HEK293 (cell line): Measurements from ENCODE around the gene DDIT4.

ENCODE experiments used
- YY1 ChIP-seq: fragments of 450-650 bp; formaldehyde crosslinking; IDR thresholded peaks from 2 replicates; pipeline ENCODE4 v1.5.1; 2018; ENCODE audit warnings: missing biosample characterization, missing genetic modification characterization
- ZNF10 ChIP-seq: fragments of 450-650 bp; formaldehyde crosslinking; IDR thresholded peaks from 2 replicates; pipeline ENCODE4 v1.5.1; 2017; ENCODE audit warnings: missing biosample characterization, missing genetic modification characterization
- ZNF292 ChIP-seq: fragments of 450-650 bp; formaldehyde crosslinking; IDR thresholded peaks from 2 replicates; pipeline ENCODE4 v1.5.1; 2016; ENCODE audit warnings: low read depth, missing biosample characterization, missing genetic modification characterization, borderline replicate concordance
- ZNF350 ChIP-seq: fragments of 450-650 bp; formaldehyde crosslinking; IDR thresholded peaks from 2 replicates; pipeline ENCODE4 v1.5.0; 2017; ENCODE audit warnings: missing biosample characterization, mild to moderate bottlenecking, missing genetic modification characterization
- ZNF629 ChIP-seq: fragments of 450-650 bp; formaldehyde crosslinking; IDR thresholded peaks from 2 replicates; pipeline ENCODE4 v1.5.1; 2017; ENCODE audit warnings: missing biosample characterization, missing genetic modification characterization
- ZNF785 ChIP-seq: fragments of 450-650 bp; formaldehyde crosslinking; IDR thresholded peaks from 2 replicates; pipeline ENCODE4 v1.5.1; 2016; ENCODE audit warnings: missing biosample characterization, missing genetic modification characterization
- TF ChIP-seq, protein P1 (sequence below): fragments of 450-650 bp; formaldehyde crosslinking; IDR thresholded peaks from 2 replicates; pipeline ENCODE4 v1.5.1; 2016; ENCODE audit warnings: missing biosample characterization, missing genetic modification characterization
- TF ChIP-seq, protein P2 (sequence below): fragments of 450-650 bp; formaldehyde crosslinking; IDR thresholded peaks from 2 replicates; pipeline ENCODE4 v1.5.1; 2016; ENCODE audit warnings: missing biosample characterization, missing genetic modification characterization

DNA sequence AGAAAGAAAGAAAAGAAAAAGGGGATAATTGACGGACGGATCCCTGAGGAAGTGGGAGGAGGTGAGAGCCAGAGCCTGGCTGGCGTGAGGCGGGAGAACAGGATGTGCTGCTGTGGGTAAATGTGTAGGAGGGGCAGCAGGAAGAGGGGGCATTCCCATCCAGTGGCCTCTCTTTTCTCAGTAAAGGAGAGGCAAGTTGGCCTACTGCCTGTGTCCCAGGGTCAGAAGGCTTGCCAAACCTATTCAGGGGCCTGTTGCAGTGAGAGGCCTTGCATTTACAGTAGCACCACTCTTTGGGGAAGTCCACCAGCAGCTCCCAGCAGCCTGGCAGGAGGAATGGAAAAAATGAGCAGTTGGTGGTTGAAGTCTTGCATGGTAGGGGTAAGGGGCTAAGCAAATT lies 31.0 kb upstream of the DDIT4 start:
- no peak for TF ChIP-seq ZNF350 (tag by site-specific recombination)
- no peak for TF ChIP-seq YY1 (tag by site-specific recombination)
- TF ChIP-seq ZNF785 (tag by site-specific recombination), result no peak
- no peak for TF ChIP-seq ZNF629 (tag by site-specific recombination)
- TF ChIP-seq, protein P1, sequence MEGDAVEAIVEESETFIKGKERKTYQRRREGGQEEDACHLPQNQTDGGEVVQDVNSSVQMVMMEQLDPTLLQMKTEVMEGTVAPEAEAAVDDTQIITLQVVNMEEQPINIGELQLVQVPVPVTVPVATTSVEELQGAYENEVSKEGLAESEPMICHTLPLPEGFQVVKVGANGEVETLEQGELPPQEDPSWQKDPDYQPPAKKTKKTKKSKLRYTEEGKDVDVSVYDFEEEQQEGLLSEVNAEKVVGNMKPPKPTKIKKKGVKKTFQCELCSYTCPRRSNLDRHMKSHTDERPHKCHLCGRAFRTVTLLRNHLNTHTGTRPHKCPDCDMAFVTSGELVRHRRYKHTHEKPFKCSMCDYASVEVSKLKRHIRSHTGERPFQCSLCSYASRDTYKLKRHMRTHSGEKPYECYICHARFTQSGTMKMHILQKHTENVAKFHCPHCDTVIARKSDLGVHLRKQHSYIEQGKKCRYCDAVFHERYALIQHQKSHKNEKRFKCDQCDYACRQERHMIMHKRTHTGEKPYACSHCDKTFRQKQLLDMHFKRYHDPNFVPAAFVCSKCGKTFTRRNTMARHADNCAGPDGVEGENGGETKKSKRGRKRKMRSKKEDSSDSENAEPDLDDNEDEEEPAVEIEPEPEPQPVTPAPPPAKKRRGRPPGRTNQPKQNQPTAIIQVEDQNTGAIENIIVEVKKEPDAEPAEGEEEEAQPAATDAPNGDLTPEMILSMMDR (tag by site-specific recombination), result no peak
- TF ChIP-seq, protein P2, sequence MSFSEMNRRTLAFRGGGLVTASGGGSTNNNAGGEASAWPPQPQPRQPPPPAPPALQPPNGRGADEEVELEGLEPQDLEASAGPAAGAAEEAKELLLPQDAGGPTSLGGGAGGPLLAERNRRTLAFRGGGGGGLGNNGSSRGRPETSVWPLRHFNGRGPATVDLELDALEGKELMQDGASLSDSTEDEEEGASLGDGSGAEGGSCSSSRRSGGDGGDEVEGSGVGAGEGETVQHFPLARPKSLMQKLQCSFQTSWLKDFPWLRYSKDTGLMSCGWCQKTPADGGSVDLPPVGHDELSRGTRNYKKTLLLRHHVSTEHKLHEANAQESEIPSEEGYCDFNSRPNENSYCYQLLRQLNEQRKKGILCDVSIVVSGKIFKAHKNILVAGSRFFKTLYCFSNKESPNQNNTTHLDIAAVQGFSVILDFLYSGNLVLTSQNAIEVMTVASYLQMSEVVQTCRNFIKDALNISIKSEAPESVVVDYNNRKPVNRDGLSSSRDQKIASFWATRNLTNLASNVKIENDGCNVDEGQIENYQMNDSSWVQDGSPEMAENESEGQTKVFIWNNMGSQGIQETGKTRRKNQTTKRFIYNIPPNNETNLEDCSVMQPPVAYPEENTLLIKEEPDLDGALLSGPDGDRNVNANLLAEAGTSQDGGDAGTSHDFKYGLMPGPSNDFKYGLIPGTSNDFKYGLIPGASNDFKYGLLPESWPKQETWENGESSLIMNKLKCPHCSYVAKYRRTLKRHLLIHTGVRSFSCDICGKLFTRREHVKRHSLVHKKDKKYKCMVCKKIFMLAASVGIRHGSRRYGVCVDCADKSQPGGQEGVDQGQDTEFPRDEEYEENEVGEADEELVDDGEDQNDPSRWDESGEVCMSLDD (tag by site-specific recombination), result no peak
- no peak for TF ChIP-seq ZNF292 (tag by site-specific recombination)
- no peak for TF ChIP-seq ZNF10 (tag by site-specific recombination)
